Measurements from ENCODE around the gene MDK.

DNA sequence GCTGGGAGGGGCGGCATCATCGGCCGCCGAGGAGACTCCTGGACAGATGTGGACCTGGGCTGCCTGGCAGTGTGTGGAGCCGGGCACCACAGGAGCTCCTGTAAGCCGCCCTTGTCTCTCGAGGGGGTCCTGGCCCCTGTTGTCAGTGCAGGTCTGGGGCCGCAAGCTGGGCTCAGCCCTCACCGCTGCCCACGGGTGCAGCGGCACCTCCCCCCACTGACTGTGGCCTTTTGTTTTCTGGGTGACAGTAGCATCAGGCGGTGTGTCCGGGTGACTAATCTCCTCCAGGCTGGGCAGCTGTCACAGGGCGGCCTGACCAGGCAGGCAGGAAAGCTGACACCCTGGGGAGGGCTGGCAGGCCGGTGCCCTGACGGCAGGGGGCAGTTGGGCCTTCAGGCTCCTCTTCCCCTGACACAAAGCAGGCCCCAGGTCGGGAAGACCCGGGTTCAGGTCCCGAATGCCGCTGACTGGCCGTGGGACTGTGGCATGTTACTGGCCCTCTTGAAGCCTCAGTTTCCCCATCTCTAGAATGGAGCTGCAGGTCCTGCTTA is 17.9 kb upstream of the MDK start:
- TF ChIP-seq, protein P1, sequence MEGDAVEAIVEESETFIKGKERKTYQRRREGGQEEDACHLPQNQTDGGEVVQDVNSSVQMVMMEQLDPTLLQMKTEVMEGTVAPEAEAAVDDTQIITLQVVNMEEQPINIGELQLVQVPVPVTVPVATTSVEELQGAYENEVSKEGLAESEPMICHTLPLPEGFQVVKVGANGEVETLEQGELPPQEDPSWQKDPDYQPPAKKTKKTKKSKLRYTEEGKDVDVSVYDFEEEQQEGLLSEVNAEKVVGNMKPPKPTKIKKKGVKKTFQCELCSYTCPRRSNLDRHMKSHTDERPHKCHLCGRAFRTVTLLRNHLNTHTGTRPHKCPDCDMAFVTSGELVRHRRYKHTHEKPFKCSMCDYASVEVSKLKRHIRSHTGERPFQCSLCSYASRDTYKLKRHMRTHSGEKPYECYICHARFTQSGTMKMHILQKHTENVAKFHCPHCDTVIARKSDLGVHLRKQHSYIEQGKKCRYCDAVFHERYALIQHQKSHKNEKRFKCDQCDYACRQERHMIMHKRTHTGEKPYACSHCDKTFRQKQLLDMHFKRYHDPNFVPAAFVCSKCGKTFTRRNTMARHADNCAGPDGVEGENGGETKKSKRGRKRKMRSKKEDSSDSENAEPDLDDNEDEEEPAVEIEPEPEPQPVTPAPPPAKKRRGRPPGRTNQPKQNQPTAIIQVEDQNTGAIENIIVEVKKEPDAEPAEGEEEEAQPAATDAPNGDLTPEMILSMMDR (conservative IDR thresholded peaks at IDR 0.05 in 1 of 2, IDR thresholded peaks at IDR 0.05 in 1 of 2; ENCODE audit: extremely low read depth in 1 of 2, insufficient read depth in 1 of 2, low read depth in 1 of 2, low read length in 2 of 2) = peak; percentile 19 to 57
- no peak for TF ChIP-seq EZH2 (IDR thresholded peaks at IDR 0.05; ENCODE audit: borderline replicate concordance, low read length)

All from mammary epithelial cell (primary cell).